DND-41 (cell line): ENCODE data around the gene ENTPD3.

ENCODE experiments used
- EZH2 ChIP-seq: IDR thresholded peaks from 3 replicates; pipeline ENCODE4 v1.6.1; 2012; ENCODE audit warnings: borderline replicate concordance, low read depth, mild to moderate bottlenecking, moderate library complexity, low read length, inconsistent platforms; ENCODE audit not compliant: severe bottlenecking
- TF ChIP-seq, protein P1 (sequence below): IDR thresholded peaks from 2 replicates; pipeline ENCODE4 v1.5.1; 2012; ENCODE audit warnings: borderline replicate concordance, low read length, moderate library complexity, mild to moderate bottlenecking; ENCODE audit not compliant: poor library complexity, severe bottlenecking; ENCODE audit errors: extremely low read depth

DNA sequence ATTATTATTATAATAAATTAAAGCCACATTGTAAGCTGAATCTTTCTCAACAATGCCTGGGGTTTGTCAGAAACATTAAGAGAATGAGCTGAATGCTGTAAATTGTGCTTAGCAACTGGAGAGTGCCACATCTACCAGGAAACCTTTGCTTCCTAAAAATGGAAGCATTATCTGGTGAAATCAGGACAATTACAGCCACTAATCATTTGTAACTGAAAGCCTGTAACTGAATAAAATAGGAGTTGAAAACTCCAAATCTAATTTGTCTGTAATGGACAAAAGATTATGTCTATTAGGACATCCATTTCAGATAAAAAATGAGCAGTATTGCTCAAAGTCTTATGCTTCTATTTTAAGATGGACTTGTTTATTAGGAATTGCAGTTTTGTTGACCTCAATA lies 45.3 kb upstream of the ENTPD3 start:
- TF ChIP-seq, protein P1, sequence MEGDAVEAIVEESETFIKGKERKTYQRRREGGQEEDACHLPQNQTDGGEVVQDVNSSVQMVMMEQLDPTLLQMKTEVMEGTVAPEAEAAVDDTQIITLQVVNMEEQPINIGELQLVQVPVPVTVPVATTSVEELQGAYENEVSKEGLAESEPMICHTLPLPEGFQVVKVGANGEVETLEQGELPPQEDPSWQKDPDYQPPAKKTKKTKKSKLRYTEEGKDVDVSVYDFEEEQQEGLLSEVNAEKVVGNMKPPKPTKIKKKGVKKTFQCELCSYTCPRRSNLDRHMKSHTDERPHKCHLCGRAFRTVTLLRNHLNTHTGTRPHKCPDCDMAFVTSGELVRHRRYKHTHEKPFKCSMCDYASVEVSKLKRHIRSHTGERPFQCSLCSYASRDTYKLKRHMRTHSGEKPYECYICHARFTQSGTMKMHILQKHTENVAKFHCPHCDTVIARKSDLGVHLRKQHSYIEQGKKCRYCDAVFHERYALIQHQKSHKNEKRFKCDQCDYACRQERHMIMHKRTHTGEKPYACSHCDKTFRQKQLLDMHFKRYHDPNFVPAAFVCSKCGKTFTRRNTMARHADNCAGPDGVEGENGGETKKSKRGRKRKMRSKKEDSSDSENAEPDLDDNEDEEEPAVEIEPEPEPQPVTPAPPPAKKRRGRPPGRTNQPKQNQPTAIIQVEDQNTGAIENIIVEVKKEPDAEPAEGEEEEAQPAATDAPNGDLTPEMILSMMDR = no peak
- no peak for TF ChIP-seq EZH2
